Measurements from ENCODE around the gene UBXN2A. TPM values are rescaled to one million over a fixed set of nuclear protein-coding genes. Genes with fewer than 3 reads are reported as not detected.

UBXN2A gene
- total and polyA plus RNA-seq, 2 of the 8 experiments (the other 6 are each of a cell fraction or from before 2014, with no cell fraction given), result 3.6 to 20.4 TPM

GRCh38 chr2:24046930-24047702 is 106.9 kb downstream of the UBXN2A start, which contains the start of gene WDCP (continued):
- TF ChIP-seq HDAC2 (IDR thresholded peaks at IDR 0.05; ENCODE audit: borderline replicate concordance in 1 of 2, low read depth in 2 of 2, low read length in 2 of 2) (peak in 1 of 2 experiments; percentile 73; a peak in 2 of 4 replicates), CHD2 (IDR thresholded peaks at IDR 0.05; ENCODE audit: low read length) (peak; percentile 80), TAF1 (IDR thresholded peaks at IDR 0.05; ENCODE audit: low read depth, low read length) (peak; percentile 93), SIX5 (IDR thresholded peaks at IDR 0.05; ENCODE audit: low read depth, low read length) (peak; percentile 73), TBP (IDR thresholded peaks at IDR 0.05; ENCODE audit: low read depth, low read length) (peak; percentile 90), CTCF (IDR thresholded peaks at IDR 0.05; ENCODE audit: control extremely low read depth in 1 of 3, insufficient read depth in 1 of 3, low read depth in 1 of 3, low read length in 3 of 3) (no peak)

Data from H1 (cell line).